ENCODE measurements around the gene RAB11FIP5. TPM values are rescaled to one million over a fixed set of nuclear protein-coding genes. Genes with fewer than 3 reads are reported as not detected.
"Not testable (repeated sequence)": the region's sequence is repeated elsewhere in the genome, so short reads cannot be mapped to it uniquely, and the experiment has no call there.

RAB11FIP5 gene
- total RNA-seq, 1 experiment from 2014 or later, result 26.6 TPM

DNA sequence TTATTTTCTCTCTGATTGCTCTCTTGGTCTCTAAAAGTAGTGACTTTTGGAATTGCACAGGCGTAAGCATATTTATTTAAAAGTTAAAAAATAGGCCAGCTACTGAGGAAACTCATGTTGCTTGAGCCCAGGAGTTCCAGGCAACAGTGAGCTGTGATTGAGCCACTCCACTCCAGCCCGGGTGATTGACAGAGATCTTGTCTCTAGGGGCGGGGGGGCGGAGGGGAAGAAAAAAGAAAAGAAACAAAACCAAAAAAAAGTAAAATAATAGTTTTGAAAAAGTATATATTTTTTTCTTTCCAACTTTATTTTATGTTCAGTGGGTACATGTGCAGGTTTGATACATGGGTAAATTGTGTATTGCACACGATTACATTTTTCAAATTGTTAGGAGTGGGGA lies 18.0 kb upstream of the RAB11FIP5 start:
- H3K9me2 ChIP-seq (replicated peaks; ENCODE audit: low read length), result no peaks in the 10 kb centered on the region
- POLR2A ChIA-PET (ENCODE audit: unreplicated experiment), result no interaction called here
- CTCF ChIA-PET, result no interaction called here

DNA sequence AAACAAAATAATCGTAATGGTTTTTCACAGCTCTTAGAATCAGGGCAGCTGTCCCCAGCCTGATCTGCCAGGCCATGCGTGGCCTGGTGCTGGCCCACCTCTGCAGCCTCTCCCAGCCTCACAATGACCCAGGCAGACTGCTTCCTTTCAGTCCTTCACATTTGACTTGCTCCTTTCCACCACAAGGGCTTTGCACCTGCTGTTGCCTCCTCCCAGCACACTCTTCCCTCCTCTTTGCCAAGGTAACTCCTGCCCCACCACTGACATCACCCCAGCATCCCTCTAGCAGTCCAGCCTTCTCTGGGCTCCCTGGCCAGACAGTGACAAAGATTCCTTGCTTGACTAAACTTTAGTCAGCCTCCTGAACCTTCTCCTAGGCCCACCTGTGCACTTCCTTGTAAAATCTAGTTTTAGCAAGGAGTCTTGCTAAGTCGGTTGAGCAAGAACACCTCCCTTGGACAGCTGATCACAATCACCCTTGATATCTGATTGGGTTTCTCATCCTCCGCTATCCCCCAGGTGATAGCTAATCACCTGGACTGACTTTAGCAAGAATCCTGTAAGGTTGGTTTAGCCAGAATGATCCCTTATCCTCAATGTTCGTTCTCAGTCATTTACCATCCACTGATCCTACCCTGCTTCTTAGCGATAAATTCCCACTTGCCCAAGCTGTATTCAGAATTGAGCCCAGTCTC lies 16.2 kb upstream of the RAB11FIP5 start:
- Histone ChIP-seq H3K4me2 (ENCODE audit: low read length) (no peak overlapping the region), H3K9me3 (ENCODE audit: low read length) (no peaks in the 10 kb centered on the region), H3F3A (ENCODE audit: low read length, unreplicated experiment) (no peaks in the 10 kb centered on the region), H3K9me2 (replicated peaks; ENCODE audit: low read length) (no peaks in the 10 kb centered on the region), H3K9ac (ENCODE audit: low read length) (no peak overlapping the region), H3K27me3 (ENCODE audit: low read length) (no peaks in the 10 kb centered on the region), H3K36me3 (ENCODE audit: low read depth, low read length) (no peaks in the 10 kb centered on the region), H4K20me1 (ENCODE audit: low read length) (no peaks in the 10 kb centered on the region), H3K79me2 (ENCODE audit: low read length) (no peaks in the 10 kb centered on the region), H3K4me1 (ENCODE audit: insufficient read depth, low read length) (no peaks in the 10 kb centered on the region), H3K27ac (ENCODE audit: low read length) (no peak overlapping the region), H2AFZ (ENCODE audit: low read length) (no peak overlapping the region), H3K4me3 (ENCODE audit: low read length) (no peak overlapping the region)
- no peak for ATAC-seq
- ChIA-PET POLR2A (ENCODE audit: unreplicated experiment) (no interaction called here), CTCF (no interaction called here)
- BruUV-seq (replicated peaks), result no TSS peak
- intact Hi-C loops (cut with micrococcal nuclease), result no loop called here
- TF ChIP-seq EZH2 (IDR thresholded peaks at IDR 0.05; ENCODE audit: low read length, unreplicated experiment), result no peak
- no peak for TF ChIP-seq EZH2phosphoT487 (IDR thresholded peaks at IDR 0.05; ENCODE audit: borderline replicate concordance, low read length)
- TF ChIP-seq, protein P1, sequence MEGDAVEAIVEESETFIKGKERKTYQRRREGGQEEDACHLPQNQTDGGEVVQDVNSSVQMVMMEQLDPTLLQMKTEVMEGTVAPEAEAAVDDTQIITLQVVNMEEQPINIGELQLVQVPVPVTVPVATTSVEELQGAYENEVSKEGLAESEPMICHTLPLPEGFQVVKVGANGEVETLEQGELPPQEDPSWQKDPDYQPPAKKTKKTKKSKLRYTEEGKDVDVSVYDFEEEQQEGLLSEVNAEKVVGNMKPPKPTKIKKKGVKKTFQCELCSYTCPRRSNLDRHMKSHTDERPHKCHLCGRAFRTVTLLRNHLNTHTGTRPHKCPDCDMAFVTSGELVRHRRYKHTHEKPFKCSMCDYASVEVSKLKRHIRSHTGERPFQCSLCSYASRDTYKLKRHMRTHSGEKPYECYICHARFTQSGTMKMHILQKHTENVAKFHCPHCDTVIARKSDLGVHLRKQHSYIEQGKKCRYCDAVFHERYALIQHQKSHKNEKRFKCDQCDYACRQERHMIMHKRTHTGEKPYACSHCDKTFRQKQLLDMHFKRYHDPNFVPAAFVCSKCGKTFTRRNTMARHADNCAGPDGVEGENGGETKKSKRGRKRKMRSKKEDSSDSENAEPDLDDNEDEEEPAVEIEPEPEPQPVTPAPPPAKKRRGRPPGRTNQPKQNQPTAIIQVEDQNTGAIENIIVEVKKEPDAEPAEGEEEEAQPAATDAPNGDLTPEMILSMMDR (conservative IDR thresholded peaks at IDR 0.05; ENCODE audit: low read depth, low read length), result no peak
- DNase-seq, result no peak

More for the DNA sequence above, 18.0 kb upstream of the RAB11FIP5 start:
- no peaks in the 10 kb centered on the region for H3K27me3 ChIP-seq (ENCODE audit: low read length)
- intact Hi-C loops (cut with micrococcal nuclease), result no loop called here
- no TSS peak for BruUV-seq (replicated peaks)
- no peaks in the 10 kb centered on the region for H3K9me3 ChIP-seq (ENCODE audit: low read length)
- no peak overlapping the region for H3K4me2 ChIP-seq (ENCODE audit: low read length)
- no peak overlapping the region for H3K27ac ChIP-seq (ENCODE audit: low read length)
- TF ChIP-seq EZH2phosphoT487 (IDR thresholded peaks at IDR 0.05; ENCODE audit: borderline replicate concordance, low read length) (no peak), EZH2 (IDR thresholded peaks at IDR 0.05; ENCODE audit: low read length, unreplicated experiment) (no peak)
- TF ChIP-seq, protein P1 (conservative IDR thresholded peaks at IDR 0.05; ENCODE audit: low read depth, low read length), result no peak
- no peaks in the 10 kb centered on the region for H3K79me2 ChIP-seq (ENCODE audit: low read length)
- H3K4me1 ChIP-seq (ENCODE audit: insufficient read depth, low read length), result no peaks in the 10 kb centered on the region
- H3K4me3 ChIP-seq (ENCODE audit: low read length), result no peak overlapping the region
- no peaks in the 10 kb centered on the region for H4K20me1 ChIP-seq (ENCODE audit: low read length)
- DNase-seq (no peak), ATAC-seq (no peak)
- H2AFZ ChIP-seq (ENCODE audit: low read length), result no peak overlapping the region
- no peak overlapping the region for H3K9ac ChIP-seq (ENCODE audit: low read length)
- no peaks in the 10 kb centered on the region for H3K36me3 ChIP-seq (ENCODE audit: low read depth, low read length)
- no peaks in the 10 kb centered on the region for H3F3A ChIP-seq (ENCODE audit: low read length, unreplicated experiment)

DNA sequence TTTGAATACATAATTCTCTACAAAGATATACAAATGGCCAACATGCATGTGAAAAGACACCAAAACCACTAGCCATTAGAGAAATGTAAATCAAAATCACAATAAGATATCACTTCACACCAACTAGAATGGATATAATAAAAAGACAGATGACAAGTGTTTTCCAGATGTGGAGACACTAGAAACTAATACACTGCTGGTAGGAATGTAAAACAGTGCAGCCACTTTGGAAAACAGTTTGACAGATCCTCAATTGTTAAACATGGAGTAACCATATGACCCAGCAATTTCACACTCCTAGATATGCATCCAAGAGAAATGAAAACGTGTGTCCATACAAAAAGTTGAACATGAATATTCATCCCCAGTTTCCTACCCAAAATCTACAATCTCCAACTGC lies 9.8 kb upstream of the RAB11FIP5 start:
- ATAC-seq (no peak), DNase-seq (no peak)
- Histone ChIP-seq H3K9me2 (replicated peaks; ENCODE audit: low read length) (no peaks in the 10 kb centered on the region), H3K36me3 (ENCODE audit: low read depth, low read length) (no peaks in the 10 kb centered on the region), H3K9me3 (ENCODE audit: low read length) (no peaks in the 10 kb centered on the region), H3F3A (ENCODE audit: low read length, unreplicated experiment) (no peaks in the 10 kb centered on the region), H4K20me1 (ENCODE audit: low read length) (no peaks in the 10 kb centered on the region), H3K4me1 (ENCODE audit: insufficient read depth, low read length) (no peaks in the 10 kb centered on the region), H3K9ac (ENCODE audit: low read length) (no peak overlapping the region), H3K27me3 (ENCODE audit: low read length) (no peaks in the 10 kb centered on the region), H2AFZ (ENCODE audit: low read length) (no peak overlapping the region), H3K79me2 (ENCODE audit: low read length) (no peaks in the 10 kb centered on the region), H3K4me2 (ENCODE audit: low read length) (no peak overlapping the region), H3K27ac (ENCODE audit: low read length) (no peak overlapping the region), H3K4me3 (ENCODE audit: low read length) (no peak overlapping the region)
- intact Hi-C loops (cut with micrococcal nuclease), result no loop called here
- TF ChIP-seq EZH2phosphoT487 (IDR thresholded peaks at IDR 0.05; ENCODE audit: borderline replicate concordance, low read length), result no peak
- TF ChIP-seq EZH2 (IDR thresholded peaks at IDR 0.05; ENCODE audit: low read length, unreplicated experiment), result no peak
- TF ChIP-seq, protein P1 (conservative IDR thresholded peaks at IDR 0.05; ENCODE audit: low read depth, low read length), result no peak
- ChIA-PET POLR2A (ENCODE audit: unreplicated experiment) (no interaction called here), CTCF (no interaction called here)
- BruUV-seq (replicated peaks), result no TSS peak

- H4K20me1 ChIP-seq (ENCODE audit: low read length); H3K4me2 ChIP-seq (ENCODE audit: low read length); H3K9ac ChIP-seq (ENCODE audit: low read length); H3K4me1 ChIP-seq (ENCODE audit: insufficient read depth, low read length); intact Hi-C loops (cut with micrococcal nuclease); POLR2A ChIA-PET (ENCODE audit: unreplicated experiment); H3K4me3 ChIP-seq (ENCODE audit: low read length); H3K9me2 ChIP-seq (replicated peaks; ENCODE audit: low read length); H3K79me2 ChIP-seq (ENCODE audit: low read length); H3K9me3 ChIP-seq (ENCODE audit: low read length); CTCF ChIA-PET; H2AFZ ChIP-seq (ENCODE audit: low read length); BruUV-seq (replicated peaks); H3K27ac ChIP-seq (ENCODE audit: low read length); H3K27me3 ChIP-seq (ENCODE audit: low read length); H3K36me3 ChIP-seq (ENCODE audit: low read depth, low read length); H3F3A ChIP-seq (ENCODE audit: low read length, unreplicated experiment); DNase-seq; ATAC-seq: not testable (repeated sequence)
Measured at GRCh38 chr2:73119611-73120239, 7.0 kb upstream of the RAB11FIP5 start.

Data from PC-3 (cell line).